ENCODE data around the gene ZNF536.

DNA sequence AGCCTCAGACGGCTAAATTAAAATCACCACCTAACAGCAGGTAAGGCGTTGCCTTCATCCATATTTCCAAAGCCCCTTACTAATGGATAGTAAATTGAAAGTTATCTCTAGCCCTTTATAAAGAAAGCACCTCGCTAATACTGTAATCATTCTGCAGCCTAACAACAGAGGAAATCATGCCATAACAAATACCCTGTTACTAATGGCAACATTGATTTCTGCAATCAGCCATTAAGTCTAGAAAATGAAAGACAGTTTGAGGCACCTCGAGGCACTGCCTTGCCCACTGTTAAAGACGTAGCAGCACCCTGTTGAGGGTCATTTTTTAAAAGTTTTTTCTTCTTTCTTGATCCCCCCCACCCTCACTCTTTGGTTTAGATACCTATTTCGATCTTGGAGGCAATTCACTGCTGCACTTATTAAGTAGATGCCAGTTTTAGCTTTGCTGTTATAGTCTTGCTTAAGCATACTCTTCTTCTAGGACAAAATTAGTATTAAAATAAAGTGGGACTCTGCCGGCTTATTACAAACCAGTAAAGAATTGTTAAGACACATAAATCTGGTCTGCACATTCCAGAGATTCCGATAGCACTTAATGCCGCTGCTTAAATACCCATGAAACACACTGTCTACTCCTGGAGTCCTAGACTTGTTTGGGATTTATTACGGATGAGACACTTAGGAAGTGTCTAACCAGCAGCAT lies 74.8 kb downstream of the ZNF536 start:
- TF ChIP-seq, protein P1, sequence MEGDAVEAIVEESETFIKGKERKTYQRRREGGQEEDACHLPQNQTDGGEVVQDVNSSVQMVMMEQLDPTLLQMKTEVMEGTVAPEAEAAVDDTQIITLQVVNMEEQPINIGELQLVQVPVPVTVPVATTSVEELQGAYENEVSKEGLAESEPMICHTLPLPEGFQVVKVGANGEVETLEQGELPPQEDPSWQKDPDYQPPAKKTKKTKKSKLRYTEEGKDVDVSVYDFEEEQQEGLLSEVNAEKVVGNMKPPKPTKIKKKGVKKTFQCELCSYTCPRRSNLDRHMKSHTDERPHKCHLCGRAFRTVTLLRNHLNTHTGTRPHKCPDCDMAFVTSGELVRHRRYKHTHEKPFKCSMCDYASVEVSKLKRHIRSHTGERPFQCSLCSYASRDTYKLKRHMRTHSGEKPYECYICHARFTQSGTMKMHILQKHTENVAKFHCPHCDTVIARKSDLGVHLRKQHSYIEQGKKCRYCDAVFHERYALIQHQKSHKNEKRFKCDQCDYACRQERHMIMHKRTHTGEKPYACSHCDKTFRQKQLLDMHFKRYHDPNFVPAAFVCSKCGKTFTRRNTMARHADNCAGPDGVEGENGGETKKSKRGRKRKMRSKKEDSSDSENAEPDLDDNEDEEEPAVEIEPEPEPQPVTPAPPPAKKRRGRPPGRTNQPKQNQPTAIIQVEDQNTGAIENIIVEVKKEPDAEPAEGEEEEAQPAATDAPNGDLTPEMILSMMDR (IDR thresholded peaks at IDR 0.05; ENCODE audit: extremely low read depth in 1 of 2, insufficient read depth in 1 of 2, low read depth in 1 of 2, low read length in 2 of 2), result no peak
- TF ChIP-seq POLR2A (IDR thresholded peaks at IDR 0.05; ENCODE audit: low read depth, low read length), result no peak
- no peak for TF ChIP-seq GATA2 (IDR thresholded peaks at IDR 0.05; ENCODE audit: insufficient read depth, insufficient read length, low read depth, low read length)
- no peak for TF ChIP-seq POLR2AphosphoS5 (IDR thresholded peaks at IDR 0.05; ENCODE audit: insufficient read depth, low read depth, low read length)
- TF ChIP-seq EZH2 (IDR thresholded peaks at IDR 0.05; ENCODE audit: borderline replicate concordance, low read depth, low read length, severe bottlenecking), result no peak
